Stimulated activated CD4-positive, alpha-beta T cell treated with anti-CD3 and anti-CD28 coated beads, TNF-alpha, amount 100 ng/mL, for 1 hour (primary cell): ENCODE results near the gene FBXO21.

Source experiments
- DNase-seq, 3 donors: peaks; one replicate each; pipeline ENCODE4 v3.0.0-alpha.2; 2020; ENCODE audit warnings: low read depth in 3 of 3, low spot score in 1 of 3

Gene FBXO21

DNA sequence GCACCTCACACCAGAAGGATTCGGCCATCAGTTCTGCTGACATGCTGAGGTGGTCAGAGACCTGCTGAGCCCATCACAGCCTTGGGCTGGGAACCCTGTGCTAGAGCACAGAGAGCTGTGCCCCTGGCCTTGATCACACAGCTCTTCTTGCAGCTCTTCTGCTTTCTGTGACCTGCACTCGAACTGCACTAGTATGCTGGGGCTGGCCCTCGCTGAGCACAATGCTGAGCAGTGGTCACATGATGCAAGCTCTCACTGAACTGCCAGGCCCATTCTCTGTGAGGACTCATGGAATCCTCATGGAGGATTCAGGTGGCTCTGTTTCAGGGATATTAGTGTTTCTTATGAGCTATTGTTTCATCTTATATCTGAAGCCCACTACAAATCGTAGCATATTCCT is 22.5 kb downstream of the FBXO21 start:
- DNase-seq: no peak

DNA sequence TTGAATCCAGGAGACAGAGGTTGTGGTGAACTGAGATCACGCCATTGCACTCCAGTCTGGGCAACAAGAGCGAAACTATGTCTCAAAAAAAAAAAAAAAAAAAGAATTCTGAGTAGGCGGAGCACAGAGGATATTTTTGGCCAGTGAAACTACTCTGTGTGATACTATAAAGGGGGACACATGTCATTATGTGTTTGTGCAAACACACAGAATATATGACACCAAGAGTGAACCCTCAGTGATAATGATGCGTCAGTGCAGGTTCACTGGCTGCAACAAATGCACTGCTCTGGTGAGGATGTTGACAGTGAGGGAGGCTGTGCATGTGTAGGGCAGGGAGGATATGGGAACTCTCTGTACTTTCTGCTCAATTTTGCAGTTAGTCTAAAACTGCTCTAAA is 24.2 kb downstream of the FBXO21 start:
- no peak for DNase-seq

DNA sequence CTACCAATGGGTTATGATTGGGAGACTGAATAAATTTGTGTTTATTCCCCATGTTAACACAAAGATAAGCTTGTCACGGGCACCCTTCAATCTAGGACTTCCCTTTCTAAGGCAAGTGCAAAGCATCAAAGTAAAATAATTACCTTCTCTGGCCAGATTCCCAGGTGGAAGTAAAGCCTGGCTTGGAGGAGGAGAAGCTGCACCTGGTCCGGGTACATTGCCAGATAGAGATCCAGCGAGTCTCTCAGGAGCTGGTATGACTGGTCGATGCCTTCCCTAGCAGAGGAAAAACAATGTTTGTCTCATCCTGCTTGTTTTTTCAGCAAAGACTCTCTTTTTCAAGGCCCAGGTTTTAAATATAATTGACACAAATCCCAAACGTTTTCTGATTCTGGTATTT is 24.9 kb downstream of the FBXO21 start:
- no peak for DNase-seq

DNA sequence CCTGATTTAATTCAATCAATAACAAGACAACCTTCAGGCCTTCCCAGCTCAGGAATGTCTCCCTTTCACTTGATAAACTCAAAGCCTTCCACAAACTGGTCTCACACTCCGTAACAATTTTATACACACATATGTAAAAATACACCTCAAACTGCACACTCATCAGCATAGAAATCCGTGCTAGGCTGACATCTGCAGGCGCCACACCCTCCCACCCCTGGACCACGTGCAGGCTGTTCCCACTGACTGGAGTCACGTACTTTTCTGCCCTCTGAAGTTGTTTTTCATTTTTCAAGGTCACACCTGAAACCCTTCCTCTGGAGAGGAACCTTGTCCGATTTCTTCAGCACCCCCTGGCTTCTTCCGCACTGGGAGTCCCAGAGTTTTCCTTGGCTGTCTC is 27.6 kb downstream of the FBXO21 start:
- DNase-seq: no peak

DNA sequence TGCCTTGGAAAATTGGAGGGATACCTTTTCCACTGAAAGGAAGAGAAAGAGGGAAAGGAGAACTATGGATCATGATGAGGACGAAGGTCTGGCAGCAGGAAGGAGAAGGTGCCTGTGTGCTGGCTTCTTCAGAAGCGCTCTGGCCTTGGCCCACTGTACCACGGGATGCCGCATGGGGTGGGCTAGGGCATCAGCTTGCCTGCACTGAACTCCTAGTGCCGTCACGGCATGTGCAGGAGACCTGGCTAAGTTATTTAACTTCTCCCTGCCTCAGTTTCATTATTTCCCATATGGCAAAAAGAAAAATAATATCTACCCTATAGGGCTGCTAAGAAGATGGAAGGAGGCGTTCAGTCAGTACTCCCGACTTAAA is 28.1 kb downstream of the FBXO21 start:
- no peak for DNase-seq

DNA sequence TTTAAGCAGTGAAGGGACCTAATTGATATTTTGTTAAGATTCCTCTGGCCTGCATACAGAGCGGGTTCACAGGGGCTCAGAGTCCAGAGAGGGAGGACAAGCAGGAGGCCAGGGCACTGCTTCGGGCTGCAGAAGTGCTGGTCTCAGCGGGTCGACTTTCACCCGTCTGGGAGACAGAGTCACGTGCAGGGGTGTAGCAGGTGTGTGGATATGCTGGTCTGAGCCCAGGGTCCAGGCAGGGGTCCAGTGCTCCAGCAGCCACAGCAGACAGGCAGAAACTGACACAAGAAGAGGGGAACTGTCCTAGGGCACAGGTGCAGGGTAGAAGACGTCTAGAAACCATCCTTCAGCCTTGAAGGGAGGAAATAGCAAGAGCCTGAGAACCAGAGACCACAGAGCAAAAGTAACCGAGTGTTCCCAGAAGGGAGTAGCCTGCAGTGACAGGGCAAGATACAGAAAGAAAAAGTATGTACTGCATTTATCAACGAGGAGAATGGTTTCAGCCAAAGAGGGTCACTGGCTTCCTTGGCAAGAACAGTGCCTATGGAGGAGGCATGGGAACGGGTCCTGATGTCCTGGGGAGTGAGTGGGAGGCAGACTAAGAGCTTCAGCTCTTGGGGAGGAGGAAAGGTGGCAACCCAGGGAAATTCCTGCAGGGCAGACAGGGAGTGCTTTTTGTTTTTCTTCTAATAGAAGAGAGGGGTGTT is 28.7 kb downstream of the FBXO21 start:
- no peak for DNase-seq

DNA sequence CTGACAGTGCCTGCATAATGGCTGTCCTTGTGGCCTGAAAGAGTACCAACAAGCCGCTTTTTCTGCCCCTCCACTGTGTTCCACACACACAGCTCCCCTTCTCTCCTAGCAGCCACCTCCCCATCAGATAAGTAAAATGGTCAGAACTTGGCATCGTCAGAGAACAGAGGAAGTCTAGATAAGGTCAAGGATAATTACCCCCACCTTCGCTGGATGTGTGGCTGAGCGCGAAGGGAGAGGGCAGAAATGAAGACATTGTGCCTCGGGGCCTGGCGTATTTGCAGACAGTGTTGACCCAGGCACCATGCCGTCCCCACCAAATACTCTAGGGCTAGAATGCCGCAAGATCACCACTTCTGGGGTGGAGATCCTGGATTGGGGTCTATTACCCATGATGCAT is 30.6 kb downstream of the FBXO21 start:
- no peak for DNase-seq

DNA sequence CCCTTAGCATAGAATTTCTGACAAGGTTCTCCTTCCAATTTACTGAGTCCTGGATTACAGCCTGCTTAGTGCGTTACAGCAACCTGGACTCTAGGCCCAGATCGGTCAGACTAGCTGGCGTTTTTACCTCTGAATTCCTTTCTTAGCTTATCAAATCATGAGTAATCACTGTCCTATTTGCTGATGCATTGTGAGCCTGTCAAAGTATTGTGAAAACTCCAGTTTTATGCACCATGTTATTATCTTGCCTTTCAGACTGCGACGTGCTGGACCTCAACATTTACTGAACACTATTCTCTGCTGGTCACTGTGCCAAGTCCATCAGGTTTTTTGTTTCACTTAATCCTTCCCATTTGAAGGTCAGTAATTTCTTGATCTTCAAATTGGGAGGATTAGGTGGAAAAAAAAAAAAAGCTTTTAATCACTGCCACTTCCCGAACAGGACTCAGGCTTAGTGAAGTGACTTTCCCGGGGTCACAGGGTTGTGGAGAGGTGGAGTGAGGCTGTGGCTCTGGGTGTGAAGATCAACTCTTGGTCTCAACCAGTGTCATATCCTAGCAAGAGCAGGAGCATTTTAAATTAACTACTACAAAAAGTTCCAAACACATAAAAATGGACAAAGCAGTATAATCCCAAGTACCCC is 31.2 kb downstream of the FBXO21 start:
- DNase-seq: no peak

DNA sequence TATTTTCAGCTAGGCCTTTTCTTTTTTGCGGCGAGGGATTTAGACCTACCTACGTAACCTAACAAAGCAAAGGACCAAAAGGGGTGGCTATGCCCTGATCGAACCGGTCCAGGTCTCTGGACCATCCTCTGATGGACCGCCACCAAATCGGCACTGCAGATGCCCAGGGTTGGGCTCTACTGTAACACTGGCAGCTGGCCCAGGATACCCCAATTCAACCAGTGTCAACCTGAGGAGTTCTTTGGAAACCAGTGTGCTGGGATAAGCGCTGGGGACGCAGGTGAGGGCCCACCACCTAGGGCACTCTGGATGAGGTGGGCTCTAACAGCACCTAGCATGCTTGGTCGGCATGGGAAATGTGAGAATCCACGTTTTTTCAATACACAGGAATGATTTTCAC is 32.2 kb downstream of the FBXO21 start:
- DNase-seq: no peak

DNA sequence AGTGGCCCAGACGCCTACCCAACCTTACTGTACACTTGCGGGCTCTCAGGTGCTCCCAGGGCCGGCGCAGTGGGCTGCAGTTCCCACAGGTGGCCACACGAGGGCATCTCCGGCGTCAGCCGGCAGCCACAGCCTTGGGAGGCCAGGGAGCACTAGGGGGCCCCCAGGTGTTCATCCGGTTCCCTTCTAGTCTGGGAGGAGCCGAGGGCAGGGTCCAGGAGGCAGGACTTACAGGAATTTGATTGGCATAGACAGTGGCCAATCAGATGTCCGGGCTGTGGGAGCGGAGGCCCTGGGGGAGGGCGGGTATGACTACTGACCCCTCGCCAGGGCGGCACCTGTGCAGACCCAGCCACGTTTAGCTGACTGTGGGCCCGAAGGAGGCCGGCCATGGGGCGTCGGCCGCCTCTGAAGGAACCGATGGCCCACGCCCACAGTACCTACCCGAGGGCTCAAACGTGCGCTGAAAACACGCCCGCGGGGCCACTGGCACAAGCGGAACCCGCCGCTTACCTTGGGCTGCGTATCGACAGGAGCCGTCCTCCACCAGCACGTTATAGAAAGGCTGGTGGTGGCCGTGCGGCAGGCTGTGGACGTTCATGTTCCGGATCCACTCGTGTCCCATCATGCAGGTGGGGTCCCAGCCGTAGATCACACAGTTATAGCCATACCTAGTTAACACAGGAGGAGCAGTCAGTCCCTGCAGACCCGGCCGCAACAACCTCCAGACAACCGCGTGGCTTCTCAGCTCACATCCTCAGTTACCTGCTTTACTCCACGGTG is 34.8 kb downstream of the FBXO21 start:
- peak; percentile 15 to 66 (median 36) for DNase-seq

DNA sequence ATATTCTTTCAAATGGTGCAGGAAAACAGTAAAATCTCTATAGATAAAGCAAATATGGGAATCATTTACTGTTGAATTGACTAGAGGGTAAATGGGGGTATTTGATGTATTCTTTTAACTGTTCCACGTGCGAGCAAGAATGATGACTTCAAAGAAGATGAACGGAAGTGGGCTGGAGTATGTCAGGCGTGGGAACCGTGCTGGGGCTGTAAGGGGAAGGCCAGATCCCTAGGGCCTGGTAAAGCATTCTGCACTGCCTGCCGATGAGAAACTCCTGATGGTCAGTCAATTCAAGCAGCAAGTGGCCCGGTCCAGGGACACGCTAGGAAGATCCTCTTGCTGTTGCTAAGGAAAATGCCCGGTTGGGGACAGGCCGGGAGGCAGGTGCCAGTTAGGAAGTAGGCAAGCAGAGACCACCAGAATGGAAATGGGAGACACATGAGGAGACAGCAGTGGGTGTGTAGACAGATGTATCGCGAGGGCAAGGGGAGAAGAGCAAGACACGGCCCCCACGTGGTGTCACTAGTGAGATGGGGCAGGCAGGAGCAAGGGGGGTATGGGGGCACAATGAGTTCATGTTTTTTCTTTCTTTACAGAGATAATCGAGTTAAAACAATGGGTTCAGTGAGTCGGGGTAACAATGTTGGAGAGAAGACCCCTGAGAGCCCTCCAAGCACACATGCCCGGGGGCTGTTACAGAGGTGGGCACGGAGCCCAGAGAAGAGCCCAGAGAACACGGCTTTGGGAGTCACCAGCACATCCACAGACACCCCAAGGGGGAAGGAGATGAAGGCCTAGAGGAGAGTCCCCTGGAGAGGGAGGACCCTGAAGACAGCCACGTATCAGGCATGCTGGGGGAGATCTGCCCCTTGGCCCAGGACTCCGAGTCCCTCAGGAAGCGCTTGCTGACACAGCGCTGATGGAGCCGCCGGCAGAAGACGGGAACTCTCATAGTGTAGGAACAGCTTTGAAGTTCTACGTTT is 37.2 kb downstream of the FBXO21 start:
- no peak for DNase-seq

DNA sequence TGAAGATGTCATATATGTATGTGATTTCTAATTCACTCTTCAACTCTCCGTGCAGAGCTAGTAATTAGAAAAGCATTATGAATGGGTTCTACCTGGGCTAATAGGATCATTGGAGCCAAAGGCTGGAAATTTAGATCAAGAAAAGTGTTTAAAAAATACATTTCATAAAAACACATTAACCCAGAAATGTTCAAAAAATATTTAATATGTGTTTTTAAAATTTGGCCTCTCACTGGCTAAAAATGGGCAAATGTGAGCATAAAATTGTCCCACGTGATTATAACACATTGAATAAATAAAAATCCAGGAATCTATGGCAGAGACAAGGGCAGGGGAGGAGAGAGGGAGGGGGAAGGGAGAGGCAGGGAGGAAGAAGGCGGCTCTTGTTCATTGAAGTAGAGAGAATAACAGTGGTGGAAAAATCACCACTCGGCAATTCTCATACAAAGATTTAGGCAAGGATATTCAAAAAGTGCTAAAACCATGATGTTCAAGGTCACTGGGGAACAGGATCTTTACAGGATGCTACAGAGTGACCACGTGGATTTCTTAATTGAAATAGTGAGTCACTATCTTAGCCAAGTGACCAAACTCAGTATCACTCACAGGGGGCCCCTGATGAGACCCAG is 38.8 kb downstream of the FBXO21 start:
- DNase-seq: no peak

DNA sequence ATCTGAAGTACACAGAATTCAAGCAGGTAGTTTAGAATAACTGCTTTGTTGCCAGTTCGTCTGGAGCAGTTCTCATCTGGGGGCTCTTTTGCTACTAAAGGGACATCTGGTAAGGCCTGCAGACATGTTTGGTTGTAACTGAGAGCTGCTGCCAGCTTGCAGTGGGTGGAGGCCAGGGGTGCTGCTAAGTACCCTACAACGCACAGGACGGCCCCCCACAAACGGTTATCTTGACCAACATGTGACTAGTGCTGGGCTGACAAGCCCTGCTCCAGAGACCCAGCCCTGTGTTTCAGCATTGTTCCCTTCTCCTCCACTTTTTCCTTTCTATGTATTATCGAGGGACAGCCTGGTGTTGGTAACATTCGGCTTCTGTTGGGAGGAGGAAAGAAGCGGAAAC is 40.8 kb downstream of the FBXO21 start:
- no peak for DNase-seq

DNA sequence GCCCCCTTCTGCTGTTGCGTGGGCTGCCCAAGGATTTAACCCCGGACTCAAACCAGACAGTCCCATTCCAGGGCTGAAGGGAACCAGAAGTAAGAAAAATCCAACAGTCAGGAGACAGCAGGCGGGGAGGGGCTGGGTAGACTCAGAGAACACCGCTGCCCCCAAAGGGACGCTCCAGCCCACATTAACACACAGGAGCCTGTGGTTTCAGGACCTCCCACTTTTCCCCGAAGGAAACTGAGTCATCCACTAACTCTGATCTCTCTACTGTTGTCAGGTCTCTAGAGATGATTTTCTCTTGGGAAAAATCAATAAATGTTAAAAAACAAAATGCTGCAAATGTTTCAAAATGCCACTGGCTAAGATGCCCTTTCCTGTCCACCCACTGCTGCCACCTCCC is 41.6 kb downstream of the FBXO21 start:
- no peak for DNase-seq

DNA sequence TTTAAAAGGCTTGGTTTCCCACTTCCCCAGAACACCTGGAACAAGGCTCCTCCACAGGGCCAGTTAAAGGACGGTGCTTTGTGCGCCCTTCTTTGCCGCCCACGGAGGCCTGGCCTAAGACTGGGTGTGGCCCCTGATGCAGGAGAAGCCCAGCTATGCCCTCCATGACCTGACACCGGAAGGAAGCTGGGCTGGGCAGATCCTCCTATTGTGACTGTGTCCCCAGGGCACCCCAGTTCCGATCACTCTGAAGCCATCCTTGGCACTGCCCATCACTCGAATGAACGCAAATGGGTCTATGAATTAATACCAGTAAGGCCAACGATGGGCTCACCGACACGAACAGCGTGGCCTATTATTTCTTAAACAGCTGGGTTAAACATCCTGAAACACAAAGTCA is 42.6 kb downstream of the FBXO21 start:
- DNase-seq: no peak

DNA sequence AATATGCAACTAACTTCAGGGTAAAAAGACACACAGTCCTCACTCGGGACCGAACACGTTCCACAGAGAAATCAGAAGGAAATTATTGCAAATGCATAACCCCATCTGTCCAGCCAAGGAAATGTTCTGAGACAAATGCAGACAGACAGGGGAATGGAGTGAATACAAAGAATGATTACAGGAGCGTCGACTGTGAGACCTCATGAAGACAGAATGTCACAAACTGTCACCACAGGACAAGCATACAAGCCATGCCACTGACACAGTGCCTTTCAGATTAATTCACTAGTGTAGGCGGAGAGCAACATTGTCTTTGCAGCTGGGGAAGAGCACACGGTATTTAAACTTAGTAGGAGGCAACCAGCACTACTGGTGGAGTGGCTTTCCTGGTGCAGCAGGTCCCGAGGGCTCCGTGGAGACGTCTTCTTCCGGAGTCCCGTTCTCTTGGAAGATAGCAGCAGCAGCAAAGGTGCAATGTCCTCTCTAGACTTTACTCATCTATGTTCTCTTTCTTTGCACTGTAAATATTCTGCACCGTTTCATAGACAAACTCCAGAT is 44.6 kb downstream of the FBXO21 start:
- no peak for DNase-seq

DNA sequence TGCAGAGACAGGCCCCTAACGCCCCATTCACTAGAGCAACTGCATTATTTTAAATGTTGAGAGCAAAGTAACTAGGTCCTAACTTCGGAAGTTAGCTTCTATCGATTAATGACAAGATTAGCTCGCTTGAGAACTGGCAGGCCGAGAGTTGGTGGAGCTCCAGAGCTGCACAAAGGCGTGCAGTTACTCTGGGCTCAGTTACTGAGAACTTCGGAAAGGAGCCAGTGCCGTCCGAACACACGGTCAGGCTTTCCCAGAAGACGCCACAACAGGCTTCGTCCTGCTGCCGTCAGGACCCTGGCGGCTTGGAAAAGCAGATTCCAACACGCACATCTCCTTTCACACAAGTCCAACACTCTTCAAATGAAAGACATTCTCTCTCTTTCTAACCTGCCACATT is 45.7 kb downstream of the FBXO21 start:
- DNase-seq: no peak

DNA sequence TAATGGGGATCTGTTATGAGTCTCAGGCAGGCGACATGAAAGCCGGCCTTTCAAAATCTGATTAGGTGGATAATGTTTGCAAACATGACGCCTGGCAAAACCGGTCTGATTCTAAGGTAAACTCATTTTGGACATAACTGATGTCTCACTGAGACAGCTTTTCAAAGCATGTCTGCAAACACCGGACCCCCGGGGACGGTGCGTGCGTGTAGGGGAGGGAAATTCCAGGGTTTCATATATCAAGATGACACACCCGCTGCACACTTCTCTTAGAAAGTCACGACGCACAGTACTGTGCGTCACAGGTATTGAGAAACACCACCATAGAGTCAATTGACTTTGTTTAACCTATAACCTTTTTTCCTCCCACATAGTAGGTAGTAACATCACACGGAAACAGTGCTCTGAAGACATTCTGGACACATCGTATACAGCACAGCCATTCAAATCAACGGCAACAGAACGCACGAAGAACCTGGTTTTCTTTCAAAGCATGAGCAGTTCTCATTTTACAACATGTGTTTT is 47.2 kb downstream of the FBXO21 start:
- DNase-seq: no peak

DNA sequence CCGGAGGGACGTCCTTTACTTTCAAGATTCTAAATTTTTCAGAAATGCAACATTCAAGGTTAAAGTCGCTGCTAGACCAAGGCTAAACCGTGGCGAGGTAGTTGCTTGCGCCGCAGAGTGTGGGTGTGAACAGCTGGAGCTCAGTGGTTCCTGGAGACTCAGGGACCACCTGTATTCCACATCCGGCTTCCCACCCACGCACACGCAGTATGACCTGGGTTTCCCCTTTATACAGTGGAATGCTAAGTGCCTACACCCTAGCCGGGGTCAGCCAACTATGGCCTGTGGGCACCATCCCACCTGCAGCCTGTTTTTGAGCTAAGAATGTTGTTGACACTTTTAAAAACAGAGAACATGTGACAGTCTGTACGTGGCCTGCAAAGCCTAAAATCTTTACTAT is 48.2 kb downstream of the FBXO21 start:
- DNase-seq: no peak
